Astrocyte (in vitro differentiated cells and primary cell): ENCODE results near the gene HERC2. TPM values are rescaled to one million over a fixed set of nuclear protein-coding genes. Genes with fewer than 3 reads are reported as not detected.

ENCODE experiments used
- DNase-seq: peaks from one replicate; pipeline ENCODE4 v3.0.0-alpha.2; 2010; ENCODE audit warnings: low read depth
- FAIRE-seq: peaks from 2 replicates; lab custom pipeline; 2011; peaks lifted over from hg19 to GRCh38; lab: Jason Lieb, UNC
- H2AFZ ChIP-seq: 2 replicates; pipeline ENCODE4 v1.6.0; 2012; ENCODE audit warnings: low read depth, low read length, inconsistent platforms
- H3K27ac ChIP-seq: 2 replicates; pipeline ENCODE4 v1.5.1; 2011; ENCODE audit warnings: low read depth, low read length, inconsistent platforms
- H3K27me3 ChIP-seq: 2 replicates; pipeline ENCODE4 v1.6.0; 2011; ENCODE audit warnings: low read length, inconsistent platforms; ENCODE audit not compliant: insufficient read depth
- H3K36me3 ChIP-seq: 2 replicates; pipeline ENCODE4 v1.5.1; 2011; ENCODE audit warnings: low read length, inconsistent platforms; ENCODE audit not compliant: insufficient read depth
- H3K4me1 ChIP-seq: 2 replicates; pipeline ENCODE4 v1.5.1; 2011; ENCODE audit warnings: low read length, inconsistent platforms; ENCODE audit not compliant: insufficient read depth
- H3K4me2 ChIP-seq: 2 replicates; pipeline ENCODE4 v1.6.0; 2012; ENCODE audit warnings: low read length, inconsistent platforms
- H3K4me3 ChIP-seq: 2 replicates; pipeline ENCODE4 v1.5.1; 2011; ENCODE audit warnings: low read depth, mild to moderate bottlenecking, low read length, inconsistent platforms; ENCODE audit not compliant: insufficient read depth
- H3K79me2 ChIP-seq: 2 replicates; pipeline ENCODE4 v1.6.0; 2012; ENCODE audit warnings: mild to moderate bottlenecking, low read length, inconsistent platforms; ENCODE audit not compliant: insufficient read depth
- H3K9ac ChIP-seq: 2 replicates; pipeline ENCODE4 v1.6.0; 2012; ENCODE audit warnings: mild to moderate bottlenecking, low read length, inconsistent platforms
- H3K9me3 ChIP-seq: 2 replicates; pipeline ENCODE4 v1.5.1; 2012; ENCODE audit warnings: low read depth, mild to moderate bottlenecking, low read length, inconsistent platforms; ENCODE audit not compliant: insufficient read depth
- H4K20me1 ChIP-seq: 2 replicates; pipeline ENCODE4 v1.6.0; 2012; ENCODE audit warnings: low read length, inconsistent platforms; ENCODE audit not compliant: insufficient read depth
- H3K27ac Mint-ChIP-seq: one replicate; pipeline ENCODE4 v1.8.0; 2021; ENCODE audit warnings: mild to moderate bottlenecking, mixed read lengths; ENCODE audit not compliant: unreplicated experiment
- H3K27me3 Mint-ChIP-seq: one replicate; pipeline ENCODE4 v1.8.0; 2021; ENCODE audit warnings: low read depth, mixed read lengths; ENCODE audit not compliant: unreplicated experiment
- H3K36me3 Mint-ChIP-seq: one replicate; pipeline ENCODE4 v1.8.0; 2021; ENCODE audit warnings: low read depth, mixed read lengths; ENCODE audit not compliant: unreplicated experiment
- H3K4me1 Mint-ChIP-seq: one replicate; pipeline ENCODE4 v1.8.0; 2021; ENCODE audit warnings: low read depth, mixed read lengths; ENCODE audit not compliant: unreplicated experiment
- H3K4me3 Mint-ChIP-seq: one replicate; pipeline ENCODE4 v1.8.0; 2021; ENCODE audit warnings: mild to moderate bottlenecking, moderate library complexity, mixed read lengths; ENCODE audit not compliant: unreplicated experiment
- H3K9me3 Mint-ChIP-seq: one replicate; pipeline ENCODE4 v1.8.0; 2021; ENCODE audit warnings: mild to moderate bottlenecking, mixed read lengths; ENCODE audit not compliant: unreplicated experiment
- CTCF ChIP-seq: IDR thresholded peaks from 2 replicates; pipeline ENCODE4 v1.5.1; 2011; ENCODE audit warnings: low read depth, mild to moderate bottlenecking, inconsistent platforms, low read length, moderate library complexity; ENCODE audit not compliant: insufficient read depth
- EZH2 ChIP-seq: IDR thresholded peaks from 2 replicates; pipeline ENCODE4 v1.6.1; 2012; ENCODE audit warnings: mild to moderate bottlenecking, low read length, inconsistent platforms; ENCODE audit not compliant: insufficient read depth
- total RNA-seq: library from RNA; stranded (reverse); gene quantifications from 2 replicates; pipeline ENCODE4 v1.2.1, GENCODE V29; 2021

The HERC2 gene
- total RNA-seq, 1 donor from 2014 or later: 61.5 TPM

DNA sequence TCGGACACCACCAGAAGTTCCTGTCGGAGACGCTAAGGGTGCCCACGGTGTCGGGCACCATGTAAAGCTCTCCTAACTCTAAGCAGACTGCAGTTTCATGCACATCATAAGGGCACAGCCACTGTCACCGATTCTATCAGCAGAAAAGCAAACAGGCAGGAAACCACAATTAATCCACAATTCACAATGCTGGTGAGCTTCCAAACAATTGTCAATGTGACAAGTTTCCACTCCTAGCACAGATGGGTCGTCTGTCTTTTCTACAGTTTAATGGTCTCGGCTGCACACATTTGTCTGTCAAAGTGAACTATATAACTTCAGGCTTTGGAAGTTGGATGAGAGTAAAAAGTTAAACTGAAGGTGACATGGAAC, 214.1 kb downstream of the HERC2 start:
- peaks cover 7% of the 10 kb centered on the region for H3K4me1 ChIP-seq
- Mint-ChIP-seq H3K9me3 (no peaks in the 10 kb centered on the region), H3K4me3 (peak overlapping the region; percentile 27), H3K27ac (peak overlapping the region; percentile 12), H3K36me3 (peaks cover 16% of the 10 kb centered on the region), H3K27me3 (peaks cover 13% of the 10 kb centered on the region), H3K4me1 (no peaks in the 10 kb centered on the region)
- no peak overlapping the region for H3K9ac ChIP-seq
- no peak for DNase-seq
- H3K36me3 ChIP-seq: peaks cover 12% of the 10 kb centered on the region
- no peak overlapping the region for H3K27ac ChIP-seq
- no peak overlapping the region for H2AFZ ChIP-seq
- H3K4me2 ChIP-seq: peak overlapping the region; percentile 98
- peaks cover 6% of the 10 kb centered on the region for H4K20me1 ChIP-seq
- H3K4me3 ChIP-seq: no peak overlapping the region
- H3K27me3 ChIP-seq: no peaks in the 10 kb centered on the region
- no peaks in the 10 kb centered on the region for H3K9me3 ChIP-seq
- H3K79me2 ChIP-seq: no peaks in the 10 kb centered on the region
- TF ChIP-seq EZH2 (no peak), CTCF (no peak)
- FAIRE-seq: no peak

DNA sequence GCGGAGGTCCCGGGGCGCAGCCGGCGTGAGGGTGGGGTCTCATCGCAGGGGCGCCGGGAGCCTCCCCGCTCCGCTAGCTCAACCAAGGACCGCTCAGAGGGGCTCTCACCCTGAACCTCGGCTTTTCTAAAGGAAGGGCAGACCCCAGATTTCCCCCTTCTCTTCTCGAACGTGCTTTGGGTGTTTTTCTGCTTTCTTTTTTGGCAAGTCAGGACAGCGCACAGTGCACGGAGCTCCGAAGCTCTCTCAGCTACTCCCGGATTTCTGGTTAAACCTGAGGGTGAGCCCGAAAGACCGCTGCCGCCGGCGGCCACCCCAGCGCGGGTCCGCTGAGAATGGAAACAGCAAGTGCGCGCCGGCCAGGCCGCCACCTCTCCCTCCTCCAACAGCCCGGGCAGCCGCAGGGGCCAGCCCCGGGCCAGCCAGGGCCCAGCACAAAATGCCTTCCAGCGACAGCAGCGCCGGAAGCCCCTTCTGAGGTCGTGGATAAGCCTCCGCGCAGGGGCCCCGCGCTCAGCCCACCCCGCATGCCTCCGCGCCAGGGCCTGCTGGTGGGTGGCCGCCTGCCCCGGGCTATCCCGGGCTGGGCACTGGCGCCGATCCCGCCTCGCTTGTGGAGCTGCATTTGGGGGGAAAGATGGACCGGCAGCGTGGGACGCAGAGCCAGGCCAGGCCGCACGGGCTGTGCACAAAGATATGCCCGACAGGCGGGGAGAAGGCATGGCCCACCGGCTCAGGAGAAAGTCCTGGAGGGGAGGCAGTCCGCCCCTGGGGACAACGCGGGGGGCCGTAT, 214.7 kb downstream of the HERC2 start:
- Histone ChIP-seq H4K20me1 (peaks cover 6% of the 10 kb centered on the region), H3K36me3 (peaks cover 7% of the 10 kb centered on the region), H2AFZ (peak overlapping the region; percentile 75), H3K27ac (no peak overlapping the region), H3K9me3 (no peaks in the 10 kb centered on the region), H3K9ac (peak overlapping the region; percentile 63), H3K4me3 (peak overlapping the region; percentile 71), H3K79me2 (no peaks in the 10 kb centered on the region), H3K27me3 (no peaks in the 10 kb centered on the region), H3K4me2 (peak overlapping the region; percentile 98), H3K4me1 (peaks cover 7% of the 10 kb centered on the region)
- Mint-ChIP-seq H3K4me3 (peak overlapping the region; percentile 76), H3K36me3 (peaks cover 10% of the 10 kb centered on the region), H3K27ac (peak overlapping the region; percentile 12), H3K9me3 (no peaks in the 10 kb centered on the region), H3K4me1 (no peaks in the 10 kb centered on the region), H3K27me3 (peaks cover 14% of the 10 kb centered on the region)
- peak; percentile 26 for DNase-seq
- no peak for FAIRE-seq
- TF ChIP-seq CTCF: no peak
- no peak for TF ChIP-seq EZH2
